ENCODE measurements around the gene MYH14.
"Not testable (repeated sequence)": the region's sequence is repeated elsewhere in the genome, so short reads cannot be mapped to it uniquely, and the experiment has no call there.

The MYH14 gene

DNA sequence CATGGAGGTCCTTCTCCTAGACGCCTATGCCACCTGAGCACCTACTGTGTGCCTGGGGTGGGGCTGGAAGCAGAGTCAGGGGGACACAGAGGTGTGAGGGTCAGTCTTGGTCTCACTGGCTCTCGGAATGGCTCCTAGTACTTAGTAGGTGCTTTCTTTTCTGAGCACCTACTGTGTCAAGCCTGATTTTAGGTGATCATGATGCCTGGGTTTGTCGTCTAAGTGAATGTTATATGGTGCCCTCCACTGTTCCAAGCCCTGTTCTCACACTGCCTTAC lies 20.0 kb downstream of the MYH14 start:
- TF ChIP-seq, protein P1, sequence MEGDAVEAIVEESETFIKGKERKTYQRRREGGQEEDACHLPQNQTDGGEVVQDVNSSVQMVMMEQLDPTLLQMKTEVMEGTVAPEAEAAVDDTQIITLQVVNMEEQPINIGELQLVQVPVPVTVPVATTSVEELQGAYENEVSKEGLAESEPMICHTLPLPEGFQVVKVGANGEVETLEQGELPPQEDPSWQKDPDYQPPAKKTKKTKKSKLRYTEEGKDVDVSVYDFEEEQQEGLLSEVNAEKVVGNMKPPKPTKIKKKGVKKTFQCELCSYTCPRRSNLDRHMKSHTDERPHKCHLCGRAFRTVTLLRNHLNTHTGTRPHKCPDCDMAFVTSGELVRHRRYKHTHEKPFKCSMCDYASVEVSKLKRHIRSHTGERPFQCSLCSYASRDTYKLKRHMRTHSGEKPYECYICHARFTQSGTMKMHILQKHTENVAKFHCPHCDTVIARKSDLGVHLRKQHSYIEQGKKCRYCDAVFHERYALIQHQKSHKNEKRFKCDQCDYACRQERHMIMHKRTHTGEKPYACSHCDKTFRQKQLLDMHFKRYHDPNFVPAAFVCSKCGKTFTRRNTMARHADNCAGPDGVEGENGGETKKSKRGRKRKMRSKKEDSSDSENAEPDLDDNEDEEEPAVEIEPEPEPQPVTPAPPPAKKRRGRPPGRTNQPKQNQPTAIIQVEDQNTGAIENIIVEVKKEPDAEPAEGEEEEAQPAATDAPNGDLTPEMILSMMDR (conservative IDR thresholded peaks at IDR 0.05; ENCODE audit: low read length) = no peak
- H3K4me3 ChIP-seq (ENCODE audit: low read length) = no peak overlapping the region
- no peak for DNase-seq (ENCODE audit: low read depth)

DNA sequence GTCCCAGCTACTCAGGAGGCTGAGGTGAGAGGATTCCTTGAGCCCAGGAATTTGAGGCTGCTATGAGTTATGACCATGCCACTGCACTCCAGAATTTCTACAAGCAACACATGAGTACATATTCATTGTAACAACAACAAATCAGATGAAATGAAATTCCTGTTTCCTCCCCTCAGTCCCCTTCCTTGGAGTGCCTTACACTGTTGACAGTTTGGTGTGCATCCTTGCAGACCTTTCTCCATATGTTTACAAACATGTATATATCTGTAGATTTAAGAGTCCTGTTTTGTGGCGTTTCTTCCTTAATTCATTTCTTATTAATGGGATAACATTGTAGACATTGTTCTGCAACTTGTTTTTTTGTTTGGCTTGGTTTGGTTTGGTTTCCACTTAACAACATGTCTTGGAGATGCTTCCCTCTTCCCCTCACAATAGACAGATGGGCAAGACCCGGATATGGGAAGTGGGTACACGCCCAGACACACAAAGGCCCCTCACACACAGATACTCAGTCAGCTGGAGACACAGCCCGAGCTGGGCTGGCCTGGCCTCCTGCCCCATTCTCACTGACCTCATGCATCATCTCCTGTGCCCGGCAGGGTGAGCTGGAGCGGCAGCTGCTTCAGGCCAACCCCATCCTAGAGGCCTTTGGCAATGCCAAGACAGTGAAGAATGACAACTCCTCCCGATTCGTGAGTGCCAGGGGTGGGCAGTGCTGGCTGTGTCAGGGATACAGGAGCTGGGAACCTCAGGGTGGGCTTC lies 21.7 kb downstream of the MYH14 start:
- H3K4me3 ChIP-seq (ENCODE audit: low read length) = no peak overlapping the region
- no peak for DNase-seq (ENCODE audit: low read depth)
- TF ChIP-seq, protein P1 (conservative IDR thresholded peaks at IDR 0.05; ENCODE audit: low read length) = no peak

DNA sequence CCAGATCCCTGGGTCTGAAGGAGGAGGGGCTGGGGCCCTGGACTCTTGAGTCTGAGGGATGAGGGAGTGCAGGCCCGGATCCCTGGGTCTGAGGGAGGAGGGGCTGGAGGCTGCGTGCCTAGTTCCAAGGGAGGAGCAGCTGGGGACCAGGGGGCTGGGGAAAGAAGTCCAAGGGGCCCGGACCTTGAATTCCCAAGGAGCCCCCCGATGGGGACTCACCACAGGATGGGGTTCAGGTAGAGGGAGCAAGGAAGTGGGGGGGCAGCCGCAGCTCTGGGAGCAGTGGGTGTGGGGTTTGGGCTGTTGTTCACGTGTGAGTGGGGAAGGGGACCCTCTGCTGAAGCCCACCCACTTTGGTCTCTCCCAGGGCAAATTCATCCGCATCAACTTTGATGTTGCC lies 23.1 kb downstream of the MYH14 start:
- TF ChIP-seq, protein P1 (conservative IDR thresholded peaks at IDR 0.05; ENCODE audit: low read length) = no peak
- H3K4me3 ChIP-seq (ENCODE audit: low read length) = no peak overlapping the region
- no peak for DNase-seq (ENCODE audit: low read depth)

DNA sequence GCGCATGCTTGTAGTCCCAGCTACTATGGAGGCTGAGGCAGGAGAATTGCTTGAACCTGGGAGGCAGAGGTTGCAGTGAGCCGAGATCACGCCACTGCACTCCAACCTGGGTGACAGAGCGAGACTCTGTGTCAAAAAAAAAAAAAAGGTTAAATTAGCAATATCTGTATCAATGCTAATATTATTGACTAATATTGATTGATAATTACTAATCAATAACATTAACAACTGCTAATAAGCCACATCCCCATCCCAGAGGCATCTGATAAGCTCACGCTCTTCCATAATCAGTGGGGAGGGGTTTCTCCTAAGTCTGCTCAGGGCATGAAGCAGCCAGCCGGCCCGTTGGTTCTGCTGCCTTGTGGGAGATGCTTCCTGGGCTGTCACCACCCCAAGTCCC lies 24.7 kb downstream of the MYH14 start:
- DNase-seq (ENCODE audit: low read depth); H3K4me3 ChIP-seq (ENCODE audit: low read length): not testable (repeated sequence)

DNA sequence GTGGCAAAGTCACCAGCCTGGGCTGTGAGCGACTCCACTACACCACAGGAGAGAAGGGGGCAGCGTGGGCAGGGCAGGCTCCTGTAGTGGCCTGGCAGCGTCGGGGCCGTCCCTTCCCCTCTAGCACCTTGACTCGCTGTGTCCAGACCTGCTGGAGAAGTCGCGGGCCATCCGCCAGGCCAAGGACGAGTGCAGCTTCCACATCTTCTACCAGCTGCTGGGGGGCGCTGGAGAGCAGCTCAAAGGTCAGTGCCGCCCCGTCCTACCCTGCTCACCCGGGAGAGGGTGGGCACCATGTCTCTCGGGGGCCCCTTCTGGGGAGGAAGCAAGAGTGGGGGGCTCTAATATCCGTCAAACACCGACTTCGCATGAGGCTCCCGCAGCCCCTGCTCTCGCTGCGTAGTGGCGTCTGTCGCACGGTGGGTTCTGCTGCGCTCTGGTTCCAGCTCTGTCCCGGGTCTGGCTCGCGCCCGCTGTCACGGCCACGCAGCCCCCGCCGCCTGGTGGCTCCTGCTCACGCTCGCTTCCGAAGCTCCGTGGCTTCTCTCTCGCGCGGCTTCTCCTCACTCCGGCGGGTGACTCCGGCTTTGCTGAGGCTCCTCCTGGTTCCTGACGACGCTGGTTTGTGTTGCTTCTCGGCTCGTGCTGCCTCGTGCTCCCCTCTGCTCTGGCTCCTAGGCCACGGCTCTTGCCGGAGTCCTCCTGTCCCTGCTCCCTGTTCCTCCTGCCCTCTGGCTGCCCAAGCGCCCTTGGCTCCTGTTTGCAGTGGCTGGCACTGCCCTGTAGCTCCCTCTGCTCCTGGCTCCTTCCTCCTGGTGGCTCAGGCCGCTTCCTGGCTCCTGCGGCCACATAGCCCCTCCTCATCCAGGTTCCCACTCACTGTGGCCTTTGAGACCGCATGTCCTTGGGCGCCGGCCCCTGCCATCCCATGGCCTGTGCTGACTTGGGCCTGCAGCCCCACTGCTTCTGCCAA lies 27.2 kb downstream of the MYH14 start:
- TF ChIP-seq, protein P1 (conservative IDR thresholded peaks at IDR 0.05; ENCODE audit: low read length) = no peak
- no peak overlapping the region for H3K4me3 ChIP-seq (ENCODE audit: low read length)
- no peak for DNase-seq (ENCODE audit: low read depth)

DNA sequence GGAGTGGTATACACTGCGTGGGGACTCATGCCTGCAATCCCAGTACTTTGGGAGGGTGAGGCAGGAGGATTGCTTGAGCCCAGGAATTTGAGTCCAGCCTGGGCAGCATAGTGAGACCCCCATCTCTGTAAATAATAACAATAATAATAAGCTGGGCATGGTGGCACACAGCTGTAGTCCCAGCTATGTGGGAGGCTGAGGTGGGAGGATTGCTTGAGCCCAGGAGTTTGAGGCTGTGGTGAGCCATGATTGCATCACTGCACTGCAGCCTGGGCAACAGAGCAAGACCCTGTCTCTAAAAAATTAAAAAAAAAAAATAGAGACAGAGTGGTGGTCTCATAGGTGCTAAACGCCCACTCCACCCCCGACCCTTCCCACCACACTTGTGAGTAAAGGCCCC lies 28.0 kb downstream of the MYH14 start:
- not testable (repeated sequence) for DNase-seq (ENCODE audit: low read depth); H3K4me3 ChIP-seq (ENCODE audit: low read length)

DNA sequence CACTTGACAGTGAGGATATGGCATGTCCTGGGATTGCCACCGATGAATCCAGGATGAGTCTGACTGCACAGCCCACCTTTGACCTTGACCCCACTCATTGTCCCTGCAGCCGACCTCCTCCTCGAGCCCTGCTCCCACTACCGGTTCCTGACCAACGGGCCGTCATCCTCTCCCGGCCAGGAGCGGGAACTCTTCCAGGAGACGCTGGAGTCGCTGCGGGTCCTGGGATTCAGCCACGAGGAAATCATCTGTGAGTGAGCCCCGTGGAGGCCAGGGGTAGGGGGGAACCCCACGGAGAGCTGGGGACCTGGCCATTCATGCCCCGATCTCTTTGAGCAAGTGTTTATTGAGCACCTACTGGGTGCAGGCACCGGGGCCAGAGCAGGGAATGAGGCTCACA lies 28.4 kb downstream of the MYH14 start:
- DNase-seq (ENCODE audit: low read depth) = no peak
- no peak overlapping the region for H3K4me3 ChIP-seq (ENCODE audit: low read length)
- TF ChIP-seq, protein P1 (conservative IDR thresholded peaks at IDR 0.05; ENCODE audit: low read length) = no peak

DNA sequence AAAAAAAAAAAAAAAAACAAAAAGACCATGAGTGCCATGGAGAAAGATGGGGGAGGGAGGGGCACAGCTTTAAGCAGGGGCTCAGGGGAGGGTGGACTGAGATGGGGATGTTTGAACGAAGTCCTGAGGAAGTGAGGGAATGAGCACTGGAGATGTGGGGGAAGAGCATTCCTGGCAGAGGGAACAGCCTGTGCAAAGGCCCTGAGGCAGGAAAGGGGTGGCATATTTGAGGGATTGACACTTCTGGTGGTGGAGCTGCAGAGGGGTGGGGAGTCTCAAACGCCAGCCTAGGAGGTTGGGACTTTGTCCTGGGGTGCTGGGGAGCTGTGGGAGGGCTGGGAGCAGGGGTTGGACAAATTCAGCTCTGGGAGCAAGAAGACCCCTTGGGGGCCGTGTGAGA lies 29.2 kb downstream of the MYH14 start:
- H3K4me3 ChIP-seq (ENCODE audit: low read length) = no peak overlapping the region
- no peak for DNase-seq (ENCODE audit: low read depth)
- TF ChIP-seq, protein P1 (conservative IDR thresholded peaks at IDR 0.05; ENCODE audit: low read length) = no peak

Measured in AG10803 (cell line).